Measurements from ENCODE around the gene OR6J1. TPM values are rescaled to one million over a fixed set of nuclear protein-coding genes. Genes with fewer than 3 reads are reported as not detected.

Gene OR6J1
- total RNA-seq, 3 donors from 2014 or later = not detected

DNA sequence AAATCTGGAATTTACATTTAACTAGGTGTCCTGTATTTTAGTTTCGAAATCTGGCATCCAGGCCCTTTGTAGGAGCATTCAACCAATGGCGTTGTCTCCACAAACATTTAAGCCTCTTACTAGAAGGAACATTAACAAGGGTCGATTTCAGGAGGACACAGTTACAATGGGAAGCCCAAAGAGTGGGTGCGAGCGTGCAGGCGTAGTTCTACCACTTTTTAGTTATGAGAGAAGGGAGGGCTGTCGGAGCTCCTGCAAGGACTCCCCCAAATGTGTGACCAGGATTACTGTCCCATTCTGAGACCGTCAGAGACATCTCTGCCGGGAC lies 46.4 kb downstream of the OR6J1 start:
- no peaks in the 10 kb centered on the region for H3K36me3 ChIP-seq (ENCODE audit: low read depth)
- DNase-seq (no peak), ATAC-seq (peak; percentile 8)
- H3K4me3 ChIP-seq = peak overlapping the region; percentile 35
- TF ChIP-seq, protein P1, sequence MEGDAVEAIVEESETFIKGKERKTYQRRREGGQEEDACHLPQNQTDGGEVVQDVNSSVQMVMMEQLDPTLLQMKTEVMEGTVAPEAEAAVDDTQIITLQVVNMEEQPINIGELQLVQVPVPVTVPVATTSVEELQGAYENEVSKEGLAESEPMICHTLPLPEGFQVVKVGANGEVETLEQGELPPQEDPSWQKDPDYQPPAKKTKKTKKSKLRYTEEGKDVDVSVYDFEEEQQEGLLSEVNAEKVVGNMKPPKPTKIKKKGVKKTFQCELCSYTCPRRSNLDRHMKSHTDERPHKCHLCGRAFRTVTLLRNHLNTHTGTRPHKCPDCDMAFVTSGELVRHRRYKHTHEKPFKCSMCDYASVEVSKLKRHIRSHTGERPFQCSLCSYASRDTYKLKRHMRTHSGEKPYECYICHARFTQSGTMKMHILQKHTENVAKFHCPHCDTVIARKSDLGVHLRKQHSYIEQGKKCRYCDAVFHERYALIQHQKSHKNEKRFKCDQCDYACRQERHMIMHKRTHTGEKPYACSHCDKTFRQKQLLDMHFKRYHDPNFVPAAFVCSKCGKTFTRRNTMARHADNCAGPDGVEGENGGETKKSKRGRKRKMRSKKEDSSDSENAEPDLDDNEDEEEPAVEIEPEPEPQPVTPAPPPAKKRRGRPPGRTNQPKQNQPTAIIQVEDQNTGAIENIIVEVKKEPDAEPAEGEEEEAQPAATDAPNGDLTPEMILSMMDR (IDR thresholded peaks at IDR 0.05) = no peak
- no peaks in the 10 kb centered on the region for H3K9me3 ChIP-seq
- intact Hi-C loops (cut with DNase I, micrococcal nuclease) = no loop called here
- peaks cover 20% of the 10 kb centered on the region for H3K4me1 ChIP-seq (ENCODE audit: low read depth)

DNA sequence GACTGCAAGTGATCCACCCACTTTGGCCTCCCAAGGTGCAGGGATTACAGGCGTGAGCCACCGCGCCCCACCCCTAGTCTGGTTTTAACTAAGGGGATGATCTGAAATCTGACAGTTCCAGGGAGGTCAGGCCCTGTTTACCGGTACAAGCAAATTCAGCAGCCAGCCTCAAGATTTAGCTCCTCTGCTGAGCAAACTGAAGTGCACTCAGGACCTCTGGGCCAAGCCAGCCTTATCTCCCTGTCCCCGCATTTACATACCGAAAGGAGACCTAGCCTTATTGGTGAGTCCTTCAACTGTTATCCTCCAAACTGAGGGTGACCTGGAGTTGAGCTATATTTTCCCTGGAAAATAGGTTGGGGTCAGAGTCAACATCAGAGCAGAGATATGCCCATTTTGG lies 46.9 kb downstream of the OR6J1 start:
- no peak overlapping the region for H3K4me3 ChIP-seq
- H3K9me3 ChIP-seq = no peaks in the 10 kb centered on the region
- H3K36me3 ChIP-seq (ENCODE audit: low read depth) = no peaks in the 10 kb centered on the region
- ATAC-seq = no peak
- peaks cover 20% of the 10 kb centered on the region for H3K4me1 ChIP-seq (ENCODE audit: low read depth)
- TF ChIP-seq, protein P1 (IDR thresholded peaks at IDR 0.05) = no peak
- DNase-seq = no peak
- intact Hi-C loops (cut with DNase I, micrococcal nuclease) = no loop called here

GRCh38 chr14:22596354-22596879 lies 47.7 kb downstream of the OR6J1 start:
- TF ChIP-seq, protein P1 (IDR thresholded peaks at IDR 0.05) = no peak
- no peak for ATAC-seq
- intact Hi-C loops (cut with DNase I, micrococcal nuclease) = no loop called here
- DNase-seq = no peak
- Histone ChIP-seq H3K36me3 (ENCODE audit: low read depth) (no peaks in the 10 kb centered on the region), H3K4me3 (no peak overlapping the region), H3K4me1 (ENCODE audit: low read depth) (peaks cover 20% of the 10 kb centered on the region), H3K9me3 (no peaks in the 10 kb centered on the region)

DNA sequence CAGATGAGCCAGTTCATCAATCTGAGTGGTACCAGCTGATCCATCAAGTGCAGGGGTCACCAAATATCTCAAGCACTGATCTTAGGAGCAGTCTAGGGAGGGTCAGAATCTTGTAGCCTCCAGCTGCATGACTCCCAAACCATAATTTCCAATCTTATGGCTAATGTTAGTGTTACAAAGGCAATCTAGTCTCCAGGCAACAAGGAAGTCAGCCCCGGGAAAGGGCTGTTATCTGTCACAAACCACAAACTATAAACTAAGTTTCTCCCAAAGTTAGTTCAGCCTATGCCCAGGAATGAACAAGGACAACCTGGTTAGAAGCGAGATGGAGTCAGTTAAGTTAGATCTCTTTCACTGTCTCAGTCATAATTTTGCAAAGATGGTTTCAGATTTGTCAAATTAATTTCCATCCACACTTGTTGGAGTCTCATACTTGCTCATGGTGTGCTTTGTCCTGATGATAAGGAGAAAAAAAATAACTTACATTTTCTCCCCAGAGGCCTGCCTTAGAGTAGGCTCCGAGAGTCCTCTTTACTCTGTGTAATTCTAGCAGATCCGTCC lies 49.9 kb downstream of the OR6J1 start:
- intact Hi-C loops (cut with DNase I, micrococcal nuclease) = no loop called here
- Histone ChIP-seq H3K4me3 (no peak overlapping the region), H3K9me3 (no peaks in the 10 kb centered on the region), H3K36me3 (ENCODE audit: low read depth) (no peaks in the 10 kb centered on the region), H3K4me1 (ENCODE audit: low read depth) (peaks cover 18% of the 10 kb centered on the region)
- TF ChIP-seq, protein P1 (IDR thresholded peaks at IDR 0.05) = no peak
- no peak for ATAC-seq
- DNase-seq = peak in 1 of 3 donors; percentile 34

- H3K4me1 ChIP-seq (ENCODE audit: low read depth) = peaks cover 13% of the 10 kb centered on the region
- ATAC-seq (no peak), DNase-seq (no peak)
- TF ChIP-seq, protein P1 (IDR thresholded peaks at IDR 0.05) = no peak
- no peak overlapping the region for H3K4me3 ChIP-seq
- H3K9me3 ChIP-seq = no peaks in the 10 kb centered on the region
- no peaks in the 10 kb centered on the region for H3K36me3 ChIP-seq (ENCODE audit: low read depth)
- intact Hi-C loops (cut with DNase I, micrococcal nuclease) = no loop called here
Observed at GRCh38 chr14:22593601-22594000, 50.6 kb downstream of the OR6J1 start.

- Histone ChIP-seq H3K9me3 (no peaks in the 10 kb centered on the region), H3K36me3 (ENCODE audit: low read depth) (no peaks in the 10 kb centered on the region), H3K4me1 (ENCODE audit: low read depth) (peaks cover 16% of the 10 kb centered on the region), H3K4me3 (no peak overlapping the region)
- no peak for DNase-seq
- TF ChIP-seq, protein P1 (IDR thresholded peaks at IDR 0.05) = no peak
- ATAC-seq = no peak
- intact Hi-C loops (cut with DNase I, micrococcal nuclease) = no loop called here
Observed at GRCh38 chr14:22593189-22593588, 51.0 kb downstream of the OR6J1 start.

Measured in mucosa of descending colon (tissue), 3 donors.